GM12878 (cell line): Measurements from ENCODE around the gene SLC30A7. TPM values are rescaled to one million over a fixed set of nuclear protein-coding genes. Genes with fewer than 3 reads are reported as not detected.

ENCODE experiments used
- ATAC-seq: fragments of 200-7000 bp; cut with Tn5 transposase; 3 replicates; pipeline ENCODE4 v1.9.1; 2020; ENCODE audit warnings: mild to moderate bottlenecking, moderate library complexity
- BruUV-seq: library from RNA; stranded (reverse); fragments of 400-500 nt; replicated peaks from 2 replicates; lab custom pipeline; 2021; lab: Mats Ljungman, UMichigan
- CTCF ChIA-PET: fragments of 300-600 bp; sonication (Branson Sonifier 250); formaldehyde crosslinking; extraction: SDS; loops from one replicate; lab custom pipeline; 2021; ENCODE audit warnings: inconsistent platforms; lab: Yijun Ruan, JAX
- POLR2A ChIA-PET: fragments of 350-600 bp; formaldehyde crosslinking; extraction: SDS; loops from one replicate; lab custom pipeline; 2021; ENCODE audit warnings: inconsistent platforms; lab: Charles Lee
- RAD21 ChIA-PET: fragments of 300-600 bp; sonication (Branson Sonifier 250); formaldehyde crosslinking; loops from one replicate; lab custom pipeline; 2023; ENCODE audit warnings: antibody characterized with exemption; ENCODE audit not compliant: unreplicated experiment; lab: Charles Lee
- SMC1A ChIA-PET: fragments of 300-600 bp; sonication (Branson Sonifier 250); formaldehyde crosslinking; loops from one replicate; lab custom pipeline; 2023; ENCODE audit not compliant: unreplicated experiment, uncharacterized antibody; lab: Charles Lee
- DNase-seq: peaks from one replicate; pipeline ENCODE4 v3.0.0-alpha.2; 2011; ENCODE audit warnings: low read depth, low spot score
- FAIRE-seq: peaks from 3 replicates; lab custom pipeline; 2011; peaks lifted over from hg19 to GRCh38; lab: Jason Lieb, UNC
- H2AFZ ChIP-seq: 2 replicates; pipeline ENCODE4 v1.6.0; 2011; ENCODE audit warnings: low read depth, low read length, control low read depth; ENCODE audit not compliant: control insufficient read depth
- H3K27ac ChIP-seq: 2 replicates; pipeline ENCODE4 v1.5.1; 2011; ENCODE audit warnings: control low read depth; ENCODE audit not compliant: control insufficient read depth, insufficient read depth
- H3K27me3 ChIP-seq, 2 experiments: replicated peaks in 1 of 2; 2 replicates each; pipeline versions ENCODE4 v1.6.0 to v1.6.1; 2011; ENCODE audit warnings: low read length in 1 of 2; ENCODE audit not compliant: control insufficient read depth in 2 of 2, insufficient read depth in 2 of 2
- H3K36me3 ChIP-seq, 2 experiments: 2 replicates each; pipeline ENCODE4 v1.5.1; 2011; ENCODE audit warnings: low read length in 1 of 2; ENCODE audit not compliant: control insufficient read depth in 2 of 2, insufficient read depth in 2 of 2
- H3K4me1 ChIP-seq: 2 replicates; pipeline ENCODE4 v1.6.1; 2011; ENCODE audit warnings: mild to moderate bottlenecking, low read length, moderate library complexity, mixed read lengths; ENCODE audit not compliant: control insufficient read depth, insufficient read depth
- H3K4me2 ChIP-seq: 2 replicates; pipeline ENCODE4 v1.6.0; 2011; ENCODE audit warnings: control low read depth; ENCODE audit not compliant: control insufficient read depth, insufficient read depth
- H3K4me3 ChIP-seq: fragments of 200-600 bp; sonication (generic); 2 replicates; pipeline ENCODE4 v1.5.1; 2016
- H3K79me2 ChIP-seq: 2 replicates; pipeline ENCODE4 v1.6.0; 2011; ENCODE audit warnings: low read length; ENCODE audit not compliant: control insufficient read depth, insufficient read depth
- H3K9ac ChIP-seq: 2 replicates; pipeline ENCODE4 v1.8.0; 2011; ENCODE audit warnings: low read length, control low read depth, mixed read lengths; ENCODE audit not compliant: control insufficient read depth, insufficient read depth
- H3K9me3 ChIP-seq: replicated peaks from 3 replicates; pipeline ENCODE4 v1.5.1; 2011; ENCODE audit warnings: mild to moderate bottlenecking, low read length; ENCODE audit not compliant: control insufficient read depth, insufficient read depth
- H4K20me1 ChIP-seq: 2 replicates; pipeline ENCODE4 v1.6.0; 2011; ENCODE audit not compliant: control insufficient read depth, insufficient read depth
- BRCA1 ChIP-seq: IDR thresholded peaks from 2 replicates; pipeline ENCODE4 v1.6.1; 2011; ENCODE audit warnings: low read depth, low read length, improper control_type of control experiment
- LARP7 ChIP-seq: fragments of 450-650 bp; IDR thresholded peaks from 2 replicates; pipeline ENCODE4 v1.6.1; 2017; ENCODE audit warnings: mild to moderate bottlenecking
- MTA2 ChIP-seq: fragments of 450-650 bp; IDR thresholded peaks from 2 replicates; pipeline ENCODE4 v1.6.1; 2016; ENCODE audit warnings: low read depth, mild to moderate bottlenecking, moderate library complexity
- MXI1 ChIP-seq: fragments of 150-350 bp; IDR thresholded peaks from 2 replicates; pipeline ENCODE4 v1.6.1; 2011; ENCODE audit warnings: low read depth, mild to moderate bottlenecking, inconsistent platforms, low read length, improper control_type of control experiment
- NFIC ChIP-seq: IDR thresholded peaks from 2 replicates; pipeline ENCODE4 v1.6.1; 2012; ENCODE audit warnings: low read depth, mild to moderate bottlenecking, inconsistent platforms, low read length, moderate library complexity
- RCOR1 ChIP-seq: conservative IDR thresholded peaks from 2 replicates; pipeline ENCODE4 v1.6.1; 2012; ENCODE audit warnings: low read depth, low read length, improper control_type of control experiment
- SPI1 ChIP-seq: IDR thresholded peaks from 2 replicates; pipeline ENCODE4 v1.6.1; 2011; ENCODE audit warnings: low read depth, mild to moderate bottlenecking, low read length, moderate library complexity, borderline replicate concordance; ENCODE audit not compliant: insufficient read depth
- YY1 ChIP-seq: IDR thresholded peaks from 2 replicates; pipeline ENCODE4 v1.6.1; 2011; ENCODE audit warnings: low read depth, mild to moderate bottlenecking, low read length
- ZSCAN29 ChIP-seq: fragments of 450-650 bp; IDR thresholded peaks from 2 replicates; pipeline ENCODE4 v1.6.1; 2017; ENCODE audit warnings: mild to moderate bottlenecking, moderate library complexity
- WGBS: methylation state at CpG from one replicate; pipeline ENCODE4 v1.1.6; 2016; ENCODE audit warnings: low lambda C conversion rate; ENCODE audit not compliant: insufficient replicate concordance, insufficient coverage; ENCODE audit errors: missing lambda C conversion rate; 5-methylcytosine and 5-hydroxymethylcytosine counted together
- in situ Hi-C: fragments of 300-500 bp; cut with MboI; formaldehyde crosslinking; loops from 9 replicates; pipeline ENCODE4 v1.14.3; 2018; ENCODE audit warnings: mixed read lengths
- intact Hi-C: fragments of 100-400 bp; cut with micrococcal nuclease; formaldehyde crosslinking; loops from one replicate; pipeline ENCODE4 v1.14.2; 2022; ENCODE audit not compliant: unreplicated experiment
- polyA plus RNA-seq, 11 experiments: library from polyadenylated mRNA; depleted of rRNA in 4 of 11; unstranded in 6 of 11; stranded (reverse) in 5 of 11; fragments of >200 nt; fragmentation: Nextera tagmentation in 4 of 11; fragmentation: Illumina TruSeq in 1 of 11; extraction: Ambion mirVana in 4 of 11; extraction: Trizol in 1 of 11; gene quantifications; 1 replicate in 1 of 11; 2 replicates in 10 of 11; pipeline versions ENCODE4 v1.2.1 to v1.2.3, GENCODE V29; 2011 to 2016; ENCODE audit warnings: inconsistent platforms in 2 of 11, missing spikeins in 2 of 11, low read depth in 1 of 11
- total RNA-seq, 4 experiments: library from RNA; depleted of rRNA in 3 of 4; stranded (reverse); fragments of >200 nt in 3 of 4; fragmentation: Illumina TruSeq in 1 of 4; extraction: Trizol in 1 of 4; gene quantifications; 2 replicates each; pipeline versions ENCODE4 v1.2.1 to v1.2.3, GENCODE V29; 2013 to 2021

Gene SLC30A7
- total and polyA plus RNA-seq, 10 of the 15 experiments (the other 5 are each of a cell fraction or from before 2014, with no cell fraction given) = 4.4 to 23.3 (median 16.9) TPM

GRCh38 chr1:100998426-100998825 lies 102.5 kb downstream of the SLC30A7 start:
- no peak overlapping the region for H3K9ac ChIP-seq
- ChIA-PET POLR2A (interaction anchor here (0.5 kb wide), 1 partner anchor 13 kb away, joined by 5 read pairs; no protein-coding TSS in a partner anchor), SMC1A (no interaction called here), RAD21 (no interaction called here), CTCF (no interaction called here)
- H3K36me3 ChIP-seq = peaks cover 0 to 6% of the 10 kb centered on the region in 2 experiments; a peak in 1 of 4 replicates
- ATAC-seq (no peak), FAIRE-seq (no peak), DNase-seq (no peak)
- no peak overlapping the region for H3K4me3 ChIP-seq
- no peak overlapping the region for H3K4me2 ChIP-seq
- no peak for TF ChIP-seq SPI1
- no peak for TF ChIP-seq YY1
- no peak for TF ChIP-seq MTA2
- no peak for TF ChIP-seq MXI1
- TF ChIP-seq BRCA1 = no peak
- no peak for TF ChIP-seq RCOR1
- no peak for TF ChIP-seq LARP7
- no peak for TF ChIP-seq ZSCAN29
- TF ChIP-seq NFIC = no peak
- H4K20me1 ChIP-seq = no peaks in the 10 kb centered on the region
- no peaks in the 10 kb centered on the region for H3K27me3 ChIP-seq
- BruUV-seq = no TSS peak
- in situ Hi-C loops = no loop called here
- no peaks in the 10 kb centered on the region for H3K79me2 ChIP-seq
- peaks cover 11% of the 10 kb centered on the region; the same call in 1 of the 2 replicates for H3K4me1 ChIP-seq
- no peak overlapping the region for H2AFZ ChIP-seq
- no peaks in the 10 kb centered on the region for H3K9me3 ChIP-seq
- 100% methylated on average over 1 of the region's 1 CpG for WGBS
- intact Hi-C loops = no loop called here
- H3K27ac ChIP-seq = no peak overlapping the region
